OCI-LY7 (cell line): Measurements from ENCODE around the gene GNG7.

Experiments
- EZH2phosphoT487 ChIP-seq: fragments of 200-600 bp; sonication (generic); IDR thresholded peaks from 2 replicates; pipeline ENCODE4 v1.6.1; 2018; ENCODE audit warnings: low read depth, borderline replicate concordance, mild to moderate bottlenecking, mixed run types, antibody characterized with exemption, low read length, moderate library complexity, mixed read lengths
- TF ChIP-seq, protein P1 (sequence below): fragments of 200-600 bp; sonication (generic); conservative IDR thresholded peaks from 2 replicates; pipeline ENCODE4 v1.5.1; 2014; ENCODE audit warnings: mild to moderate bottlenecking, antibody characterized with exemption, low read length, moderate library complexity, mixed read lengths

DNA sequence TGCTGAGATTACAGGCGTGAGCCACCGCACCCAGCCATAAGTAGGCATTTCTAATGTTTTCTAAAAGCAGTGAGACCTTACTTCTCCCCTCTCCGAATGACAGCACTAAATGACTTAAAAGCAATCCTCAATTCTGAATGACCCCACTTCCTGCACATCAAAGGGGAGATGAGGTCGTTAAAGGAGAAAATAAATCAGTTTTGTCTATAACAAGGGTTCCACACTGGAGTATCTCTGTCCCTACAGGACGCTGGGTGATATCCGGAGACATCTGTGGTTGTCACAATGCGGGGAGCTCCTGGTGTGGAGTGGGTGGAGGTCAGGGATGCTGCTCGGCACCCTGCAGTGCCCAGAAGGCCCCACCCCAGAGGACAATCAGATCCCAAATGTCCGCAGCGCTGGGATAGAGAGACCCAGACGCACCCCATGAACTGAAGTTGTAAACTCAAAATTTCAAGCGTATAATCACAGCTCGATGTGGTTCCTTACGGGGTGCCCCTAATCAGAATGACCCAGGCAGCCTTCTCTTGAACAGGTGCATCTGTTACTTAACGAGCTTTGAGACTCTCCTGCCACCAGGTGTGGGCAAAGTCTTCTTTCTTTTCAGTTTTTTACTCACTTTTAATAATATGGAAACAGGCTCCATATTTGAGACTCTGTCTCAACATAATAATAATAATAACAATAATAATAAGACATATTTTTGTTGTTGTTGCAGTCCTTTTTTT lies 2.9 kb downstream of the GNG7 start:
- TF ChIP-seq, protein P1, sequence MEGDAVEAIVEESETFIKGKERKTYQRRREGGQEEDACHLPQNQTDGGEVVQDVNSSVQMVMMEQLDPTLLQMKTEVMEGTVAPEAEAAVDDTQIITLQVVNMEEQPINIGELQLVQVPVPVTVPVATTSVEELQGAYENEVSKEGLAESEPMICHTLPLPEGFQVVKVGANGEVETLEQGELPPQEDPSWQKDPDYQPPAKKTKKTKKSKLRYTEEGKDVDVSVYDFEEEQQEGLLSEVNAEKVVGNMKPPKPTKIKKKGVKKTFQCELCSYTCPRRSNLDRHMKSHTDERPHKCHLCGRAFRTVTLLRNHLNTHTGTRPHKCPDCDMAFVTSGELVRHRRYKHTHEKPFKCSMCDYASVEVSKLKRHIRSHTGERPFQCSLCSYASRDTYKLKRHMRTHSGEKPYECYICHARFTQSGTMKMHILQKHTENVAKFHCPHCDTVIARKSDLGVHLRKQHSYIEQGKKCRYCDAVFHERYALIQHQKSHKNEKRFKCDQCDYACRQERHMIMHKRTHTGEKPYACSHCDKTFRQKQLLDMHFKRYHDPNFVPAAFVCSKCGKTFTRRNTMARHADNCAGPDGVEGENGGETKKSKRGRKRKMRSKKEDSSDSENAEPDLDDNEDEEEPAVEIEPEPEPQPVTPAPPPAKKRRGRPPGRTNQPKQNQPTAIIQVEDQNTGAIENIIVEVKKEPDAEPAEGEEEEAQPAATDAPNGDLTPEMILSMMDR, result no peak
- TF ChIP-seq EZH2phosphoT487, result no peak
